Neural cell (in vitro differentiated cells): ENCODE data around the gene GASK1A. TPM values are rescaled to one million over a fixed set of nuclear protein-coding genes. Genes with fewer than 3 reads are reported as not detected.

Experiments
- H2AFZ ChIP-seq: fragments of 200-600, 300-800 bp; sonication (generic), shearing (Covaris generic); 2 replicates; pipeline ENCODE4 v1.6.0; 2014; ENCODE audit warnings: low read depth, mild to moderate bottlenecking, antibody characterized with exemption, low read length, moderate library complexity
- H3F3A ChIP-seq: fragments of 200-600 bp; shearing (Covaris generic); 2 replicates; pipeline ENCODE4 v1.6.1; 2016; ENCODE audit warnings: mild to moderate bottlenecking, moderate library complexity, mixed read lengths, antibody characterized with exemption, low read length; ENCODE audit not compliant: insufficient read depth, poor library complexity, severe bottlenecking
- H3K27ac ChIP-seq: fragments of 200-600, 300-800 bp; sonication (generic), shearing (Covaris generic); 2 replicates; pipeline ENCODE4 v1.5.1; 2014; ENCODE audit warnings: mild to moderate bottlenecking, low read length, moderate library complexity
- H3K27me3 ChIP-seq: fragments of 300-800, 200-600 bp; sonication (generic), shearing (Covaris generic); 2 replicates; pipeline ENCODE4 v1.6.0; 2014; ENCODE audit warnings: mild to moderate bottlenecking, low read depth, low read length, moderate library complexity; ENCODE audit not compliant: insufficient read depth
- H3K36me3 ChIP-seq: fragments of 300-800, 200-600 bp; sonication (generic), shearing (Covaris generic); 2 replicates; pipeline ENCODE4 v1.5.1; 2014; ENCODE audit warnings: mild to moderate bottlenecking, antibody characterized with exemption, low read length, moderate library complexity; ENCODE audit not compliant: insufficient read depth
- H3K4me2 ChIP-seq: fragments of 300-800, 200-600 bp; sonication (generic), shearing (Covaris generic); 2 replicates; pipeline ENCODE4 v1.6.0; 2014; ENCODE audit warnings: mild to moderate bottlenecking, low read length
- H3K4me3 ChIP-seq: fragments of 300-800, 200-600 bp; sonication (generic), shearing (Covaris generic); 2 replicates; pipeline ENCODE4 v1.5.1; 2014; ENCODE audit warnings: mild to moderate bottlenecking, low read length, moderate library complexity
- H3K79me2 ChIP-seq: fragments of 200-600 bp; shearing (Covaris generic); replicated peaks from 2 replicates; pipeline ENCODE4 v1.6.0; 2014; ENCODE audit warnings: mild to moderate bottlenecking, low read length, moderate library complexity; ENCODE audit not compliant: insufficient read depth
- H3K9ac ChIP-seq: fragments of 300-800, 200-600 bp; sonication (generic), shearing (Covaris generic); 2 replicates; pipeline ENCODE4 v1.6.1; 2016; ENCODE audit warnings: mild to moderate bottlenecking, low read length, mixed read lengths
- H3K9me2 ChIP-seq: fragments of 200-600 bp; shearing (Covaris generic); 2 replicates; pipeline ENCODE4 v1.6.1; 2016; ENCODE audit warnings: mild to moderate bottlenecking, low read length, mixed read lengths; ENCODE audit not compliant: insufficient read depth
- H3K9me3 ChIP-seq: fragments of 200-600, 300-800 bp; sonication (generic), shearing (Covaris generic); 2 replicates; pipeline ENCODE4 v1.6.1; 2016; ENCODE audit warnings: mild to moderate bottlenecking, mixed run types, low read length, moderate library complexity, mixed read lengths
- H4K20me1 ChIP-seq: fragments of 200-600 bp; shearing (Covaris generic); 2 replicates; pipeline ENCODE4 v1.6.1; 2016; ENCODE audit warnings: mild to moderate bottlenecking, mixed run types; ENCODE audit not compliant: insufficient read depth
- CTCF ChIP-seq: fragments of 450-650 bp; IDR thresholded peaks from 2 replicates; pipeline ENCODE4 v1.5.1; 2014; ENCODE audit warnings: antibody characterized with exemption, mild to moderate bottlenecking, moderate library complexity; ENCODE audit not compliant: poor library complexity, severe bottlenecking
- EP300 ChIP-seq: fragments of 450-650 bp; conservative IDR thresholded peaks from 2 replicates; pipeline ENCODE4 v1.6.1; 2014; ENCODE audit warnings: antibody characterized with exemption, mild to moderate bottlenecking, moderate library complexity; ENCODE audit not compliant: poor library complexity, severe bottlenecking
- EZH2 ChIP-seq: fragments of 200-600, 300-800 bp; shearing (Covaris generic), sonication (generic); IDR thresholded peaks from 2 replicates; pipeline ENCODE4 v1.6.1; 2014; ENCODE audit warnings: antibody characterized with exemption, low read length, borderline replicate concordance, mild to moderate bottlenecking; ENCODE audit not compliant: insufficient read depth, poor library complexity, severe bottlenecking
- MXI1 ChIP-seq: fragments of 450-650 bp; conservative IDR thresholded peaks from 2 replicates; pipeline ENCODE4 v1.6.1; 2014; ENCODE audit warnings: antibody characterized with exemption, mild to moderate bottlenecking; ENCODE audit not compliant: poor library complexity, severe bottlenecking
- POLR2AphosphoS5 ChIP-seq: IDR thresholded peaks from 2 replicates; pipeline ENCODE4 v1.6.1; 2012
- RAD21 ChIP-seq: fragments of 450-650 bp; conservative IDR thresholded peaks from 2 replicates; pipeline ENCODE4 v1.6.1; 2014; ENCODE audit warnings: antibody characterized with exemption, mild to moderate bottlenecking, moderate library complexity
- REST ChIP-seq: IDR thresholded peaks from 2 replicates; pipeline ENCODE4 v1.6.1; 2012; ENCODE audit warnings: borderline replicate concordance
- SMC3 ChIP-seq: fragments of 450-650 bp; conservative IDR thresholded peaks from 2 replicates; pipeline ENCODE4 v1.6.1; 2014; ENCODE audit warnings: antibody characterized with exemption, mild to moderate bottlenecking, moderate library complexity; ENCODE audit not compliant: poor library complexity
- TAF1 ChIP-seq: IDR thresholded peaks from 2 replicates; pipeline ENCODE4 v1.6.1; 2012; ENCODE audit warnings: low read depth
- polyA plus RNA-seq: library from polyadenylated mRNA; depleted of rRNA; stranded (reverse); fragments of >200 nt; gene quantifications from 2 replicates; pipeline ENCODE4 v1.2.3, GENCODE V29; 2014

The GASK1A gene
- polyA plus RNA-seq, 1 donor from 2014 or later: not detected

GRCh38 chr3:42964266-42964665, 14.8 kb upstream of the GASK1A start:
- H3K27me3 ChIP-seq: no peaks in the 10 kb centered on the region
- no peaks in the 10 kb centered on the region for H3K79me2 ChIP-seq
- H3K36me3 ChIP-seq: no peaks in the 10 kb centered on the region
- H4K20me1 ChIP-seq: no peaks in the 10 kb centered on the region
- no peak overlapping the region for H3K9ac ChIP-seq
- H2AFZ ChIP-seq: no peak overlapping the region
- H3K27ac ChIP-seq: no peak overlapping the region
- no peak for TF ChIP-seq CTCF
- no peak overlapping the region for H3K4me2 ChIP-seq
- no peak overlapping the region for H3K4me3 ChIP-seq
- no peaks in the 10 kb centered on the region for H3F3A ChIP-seq
- H3K9me2 ChIP-seq: no peaks in the 10 kb centered on the region
- no peaks in the 10 kb centered on the region for H3K9me3 ChIP-seq

GRCh38 chr3:42970557-42970956, 8.6 kb upstream of the GASK1A start:
- Histone ChIP-seq H3K4me3 (no peak overlapping the region), H4K20me1 (no peaks in the 10 kb centered on the region), H3K4me2 (no peak overlapping the region), H3K27me3 (no peaks in the 10 kb centered on the region), H3K79me2 (no peaks in the 10 kb centered on the region), H3K27ac (no peak overlapping the region), H2AFZ (no peak overlapping the region), H3F3A (no peaks in the 10 kb centered on the region), H3K9me2 (no peaks in the 10 kb centered on the region), H3K36me3 (no peaks in the 10 kb centered on the region), H3K9me3 (peaks cover 5% of the 10 kb centered on the region), H3K9ac (no peak overlapping the region)
- TF ChIP-seq CTCF: no peak
- no peak for TF ChIP-seq POLR2AphosphoS5
- TF ChIP-seq REST: no peak
- no peak for TF ChIP-seq SMC3
- no peak for TF ChIP-seq TAF1
- TF ChIP-seq EZH2: no peak
- no peak for TF ChIP-seq MXI1
- no peak for TF ChIP-seq RAD21
- TF ChIP-seq EP300: no peak
